Panc1 (cell line): ENCODE results near the gene KRTAP2-3. TPM values are rescaled to one million over a fixed set of nuclear protein-coding genes. Genes with fewer than 3 reads are reported as not detected.

Source experiments
- ATAC-seq: fragments of 200-7000 bp; cut with Tn5 transposase; 2 replicates; pipeline ENCODE4 v1.9.1; 2020; ENCODE audit warnings: mild to moderate bottlenecking, moderate library complexity
- BruUV-seq: library from RNA; stranded (reverse); fragments of 400-500 nt; replicated peaks from 2 replicates; lab custom pipeline; 2021; lab: Mats Ljungman, UMichigan
- CTCF ChIA-PET: fragments of 300-600 bp; sonication (Branson Sonifier 250); formaldehyde crosslinking; loops from one replicate; lab custom pipeline; 2022; ENCODE audit warnings: antibody characterized with exemption; lab: Charles Lee
- POLR2A ChIA-PET: fragments of 300-600 bp; sonication (Branson Sonifier 250); formaldehyde crosslinking; loops from one replicate; lab custom pipeline; 2022; ENCODE audit warnings: antibody characterized with exemption; lab: Charles Lee
- DNase-seq: peaks from one replicate; pipeline ENCODE4 v3.0.0-alpha.2; 2010; ENCODE audit warnings: low read depth, low spot score
- H3K27ac ChIP-seq: 2 replicates; pipeline ENCODE4 v1.5.1; 2011; ENCODE audit warnings: mild to moderate bottlenecking, low read length, inconsistent platforms
- H3K27me3 ChIP-seq: fragments of 200-500 bp; sonication (Bioruptor generic); 2 replicates; pipeline ENCODE4 v1.6.0; 2014; ENCODE audit warnings: low read length, inconsistent platforms; ENCODE audit not compliant: control insufficient read depth, insufficient read depth
- H3K36me3 ChIP-seq: fragments of 200-500 bp; sonication (Bioruptor generic); 2 replicates; pipeline ENCODE4 v1.5.1; 2014; ENCODE audit warnings: inconsistent platforms, mild to moderate bottlenecking, low read length, moderate library complexity; ENCODE audit not compliant: control insufficient read depth, insufficient read depth
- H3K4me1 ChIP-seq: 2 replicates; pipeline ENCODE4 v1.5.1; 2011; ENCODE audit warnings: inconsistent platforms, mild to moderate bottlenecking, low read length, moderate library complexity; ENCODE audit not compliant: control insufficient read depth, insufficient read depth
- H3K4me3 ChIP-seq, 2 experiments: 2 replicates each; pipeline ENCODE4 v1.5.1; 2011 to 2012; ENCODE audit warnings: low read depth in 2 of 2, low read length in 2 of 2, mild to moderate bottlenecking in 2 of 2, inconsistent platforms in 1 of 2, moderate library complexity in 1 of 2
- H3K9me3 ChIP-seq: fragments of 200-500 bp; sonication (Bioruptor generic); 2 replicates; pipeline ENCODE4 v1.5.1; 2014; ENCODE audit warnings: low read depth, mild to moderate bottlenecking, inconsistent platforms, low read length, moderate library complexity; ENCODE audit not compliant: control insufficient read depth, insufficient read depth
- POLR2AphosphoS5 ChIP-seq: IDR thresholded peaks from 2 replicates; pipeline ENCODE4 v1.6.1; 2012; ENCODE audit warnings: mild to moderate bottlenecking, low read depth, low read length, moderate library complexity
- REST ChIP-seq, 2 experiments: IDR thresholded peaks; 2 replicates each; pipeline ENCODE4 v1.6.1; 2011 to 2012; ENCODE audit warnings: low read depth in 2 of 2, control low read depth in 1 of 2, low read length in 1 of 2, mild to moderate bottlenecking in 1 of 2, moderate library complexity in 1 of 2; ENCODE audit not compliant: insufficient read depth in 1 of 2
- SIN3A ChIP-seq: IDR thresholded peaks from 2 replicates; pipeline ENCODE4 v1.6.1; 2012; ENCODE audit warnings: low read depth, mild to moderate bottlenecking, low read length, moderate library complexity, borderline replicate concordance; ENCODE audit not compliant: insufficient read depth
- TCF7L2 ChIP-seq: IDR thresholded peaks from 2 replicates; pipeline ENCODE4 v1.6.1; 2011; ENCODE audit warnings: mild to moderate bottlenecking, low read depth, low read length, inconsistent platforms
- in situ Hi-C: cut with HindIII; loops from 2 replicates; pipeline ENCODE4 v1.10.0; 2016; ENCODE audit warnings: low sequenced_read_pairs, low pct_unique_long_range_greater_than_20kb
- intact Hi-C: fragments of 100-400 bp; cut with micrococcal nuclease; formaldehyde crosslinking; loops from one replicate; pipeline ENCODE4 v1.10.0; 2022; ENCODE audit not compliant: unreplicated experiment
- total RNA-seq: library from RNA; stranded (reverse); gene quantifications from one replicate; pipeline ENCODE4 v1.2.1, GENCODE V29; 2021; ENCODE audit not compliant: unreplicated experiment
- TF ChIP-seq, protein P1 (sequence below): fragments of 450-650 bp; IDR thresholded peaks from 2 replicates; pipeline ENCODE4 v1.5.1; 2017; ENCODE audit warnings: mild to moderate bottlenecking

KRTAP2-3 gene
- total RNA-seq, 1 experiment from 2014 or later, result not detected

DNA sequence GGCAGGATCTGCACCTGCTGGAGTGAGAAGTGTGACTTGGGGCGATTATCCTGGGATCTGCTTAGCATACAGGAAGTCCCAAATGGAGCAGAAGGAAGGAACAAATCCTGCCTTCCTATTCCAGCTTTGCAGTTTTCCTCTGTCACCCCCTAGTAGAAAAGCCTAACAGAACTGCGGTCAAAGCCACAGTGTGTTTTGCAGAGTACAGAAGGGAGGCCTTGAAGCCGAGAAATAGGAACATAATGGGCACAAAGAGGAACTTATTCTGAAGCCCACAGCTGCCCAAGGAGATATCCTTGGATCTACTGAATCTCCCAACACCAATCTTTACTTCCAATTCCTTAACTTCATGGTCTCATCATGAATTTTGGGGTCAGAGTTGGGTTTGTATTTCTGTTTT lies 41.4 kb downstream of the KRTAP2-3 start:
- intact Hi-C loops, result no loop called here
- H3K9me3 ChIP-seq, result no peaks in the 10 kb centered on the region

GRCh38 chr17:41016578-41017215 lies 43.2 kb downstream of the KRTAP2-3 start:
- Histone ChIP-seq H3K27ac (no peak overlapping the region), H3K27me3 (no peaks in the 10 kb centered on the region; the same call in 1 of the 2 replicates), H3K36me3 (no peaks in the 10 kb centered on the region), H3K4me3 (no peak overlapping the region), H3K9me3 (no peaks in the 10 kb centered on the region), H3K4me1 (no peaks in the 10 kb centered on the region)
- in situ Hi-C loops (no loop called here), intact Hi-C loops (no loop called here)
- TF ChIP-seq, protein P1, sequence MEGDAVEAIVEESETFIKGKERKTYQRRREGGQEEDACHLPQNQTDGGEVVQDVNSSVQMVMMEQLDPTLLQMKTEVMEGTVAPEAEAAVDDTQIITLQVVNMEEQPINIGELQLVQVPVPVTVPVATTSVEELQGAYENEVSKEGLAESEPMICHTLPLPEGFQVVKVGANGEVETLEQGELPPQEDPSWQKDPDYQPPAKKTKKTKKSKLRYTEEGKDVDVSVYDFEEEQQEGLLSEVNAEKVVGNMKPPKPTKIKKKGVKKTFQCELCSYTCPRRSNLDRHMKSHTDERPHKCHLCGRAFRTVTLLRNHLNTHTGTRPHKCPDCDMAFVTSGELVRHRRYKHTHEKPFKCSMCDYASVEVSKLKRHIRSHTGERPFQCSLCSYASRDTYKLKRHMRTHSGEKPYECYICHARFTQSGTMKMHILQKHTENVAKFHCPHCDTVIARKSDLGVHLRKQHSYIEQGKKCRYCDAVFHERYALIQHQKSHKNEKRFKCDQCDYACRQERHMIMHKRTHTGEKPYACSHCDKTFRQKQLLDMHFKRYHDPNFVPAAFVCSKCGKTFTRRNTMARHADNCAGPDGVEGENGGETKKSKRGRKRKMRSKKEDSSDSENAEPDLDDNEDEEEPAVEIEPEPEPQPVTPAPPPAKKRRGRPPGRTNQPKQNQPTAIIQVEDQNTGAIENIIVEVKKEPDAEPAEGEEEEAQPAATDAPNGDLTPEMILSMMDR, result no peak
- TF ChIP-seq TCF7L2 (no peak), POLR2AphosphoS5 (no peak), REST (IDR thresholded peaks at IDR 0.05; ENCODE audit: insufficient read depth in 1 of 2, low read depth in 2 of 2, low read length in 1 of 2) (no peak), SIN3A (no peak)
- no TSS peak for BruUV-seq
- ATAC-seq (no peak), DNase-seq (no peak)
- ChIA-PET POLR2A (no interaction called here), CTCF (no interaction called here)

More for the DNA sequence above, 41.4 kb downstream of the KRTAP2-3 start:
- H3K27me3 ChIP-seq, result peaks cover under 1% of the 10 kb centered on the region; the same call in 1 of the 2 replicates
- H3K4me3 ChIP-seq, result no peak overlapping the region
- no peak for TF ChIP-seq POLR2AphosphoS5
- TF ChIP-seq SIN3A, result no peak
- no peak for TF ChIP-seq REST (IDR thresholded peaks at IDR 0.05; ENCODE audit: insufficient read depth in 1 of 2, low read depth in 2 of 2, low read length in 1 of 2)
- no peak for TF ChIP-seq TCF7L2
- TF ChIP-seq, protein P1, result no peak
- ATAC-seq, result no peak
- POLR2A ChIA-PET, result interaction anchor here (0.6 kb wide), 1 partner anchor 44 kb away, joined by 5 read pairs; no protein-coding TSS in a partner anchor
- DNase-seq, result no peak
- CTCF ChIA-PET, result no interaction called here
- BruUV-seq, result no TSS peak
- H3K27ac ChIP-seq, result no peak overlapping the region
- no peaks in the 10 kb centered on the region for H3K36me3 ChIP-seq
- no peaks in the 10 kb centered on the region for H3K4me1 ChIP-seq
- in situ Hi-C loops, result no loop called here
